Measurements from ENCODE around the gene TFF2. TPM values are rescaled to one million over a fixed set of nuclear protein-coding genes. Genes with fewer than 3 reads are reported as not detected.

Gene TFF2
- total and polyA plus RNA-seq, 2 of the 4 experiments (the other 2 are of a cell fraction): not detected

GRCh38 chr21:42370894-42371654, 20.3 kb upstream of the TFF2 start:
- WGBS, 2 experiments (ENCODE audit: extremely low coverage in 2 of 2, insufficient read length in 1 of 2): 53% methylated on average over 14 of the region's 18 CpGs; no CpG with 5 or more reads in 1 of the 2 experiments
- CTCF ChIA-PET: no interaction called here
- no peak for ATAC-seq (ENCODE audit: low read depth)

More at GRCh38 chr21:42370894-42371654, 20.3 kb upstream of the TFF2 start:
- no peak overlapping the region for H3K27ac ChIP-seq (ENCODE audit: insufficient read depth, low read length)
- dilution Hi-C loops (cut with HindIII; ENCODE audit: low sequenced_read_pairs, unreplicated experiment) (no loop called here), in situ Hi-C loops (cut with MboI; ENCODE audit: low sequenced_read_pairs) (no loop called here), intact Hi-C loops (cut with micrococcal nuclease) (no loop called here)
- H3K4me1 ChIP-seq (ENCODE audit: control insufficient read depth, insufficient read depth, low read length): no peaks in the 10 kb centered on the region
- H4K5ac ChIP-seq (ENCODE audit: low read depth, low read length): no peak overlapping the region
- POLR2A ChIA-PET (ENCODE audit: unreplicated experiment): no interaction called here
- H3K23ac ChIP-seq (ENCODE audit: low read depth, low read length): no peak overlapping the region
- no peak overlapping the region for H4K8ac ChIP-seq (ENCODE audit: low read depth in 2 of 2, low read length in 2 of 2)
- H3K18ac ChIP-seq (ENCODE audit: low read depth, low read length): no peak overlapping the region
- TF ChIP-seq NFE2L2 (IDR thresholded peaks at IDR 0.05; ENCODE audit: low read depth, low read length) (no peak), MAFK (IDR thresholded peaks at IDR 0.05; ENCODE audit: low read depth, low read length) (no peak), RFX5 (IDR thresholded peaks at IDR 0.05; ENCODE audit: low read depth, low read length) (no peak), CHD1 (IDR thresholded peaks at IDR 0.05; ENCODE audit: low read depth, low read length) (no peak), MXI1 (IDR thresholded peaks at IDR 0.05; ENCODE audit: borderline replicate concordance, low read depth, low read length) (no peak)
- H2AFZ ChIP-seq (replicated peaks; ENCODE audit: low read length, poor library complexity): no peak overlapping the region
- H3K9me3 ChIP-seq (ENCODE audit: control insufficient read depth, insufficient read depth, low read length): no peaks in the 10 kb centered on the region
- no peaks in the 10 kb centered on the region for H3K9me1 ChIP-seq (ENCODE audit: insufficient read depth, low read length)
- DNase-seq: no peak
- H3K56ac ChIP-seq (ENCODE audit: extremely low read depth, insufficient read depth, low read length): no peak overlapping the region
- peaks cover 17% of the 10 kb centered on the region; the same call in 1 of the 2 replicates for H3K27me3 ChIP-seq (ENCODE audit: control insufficient read depth, insufficient read depth, low read length)
- H3K4me3 ChIP-seq (ENCODE audit: insufficient read depth, low read depth, low read length): no peak overlapping the region
- BruUV-seq (replicated peaks): no TSS peak
- H2AK9ac ChIP-seq (replicated peaks; ENCODE audit: low read depth, low read length, poor library complexity): no peak overlapping the region
- no peak overlapping the region for H3K4ac ChIP-seq (ENCODE audit: low read depth, low read length)
- no peaks in the 10 kb centered on the region for H3K79me1 ChIP-seq (ENCODE audit: low read depth in 1 of 2, low read length in 2 of 2)
- no peaks in the 10 kb centered on the region for H4K20me1 ChIP-seq (ENCODE audit: insufficient read depth, low read length)
- H2AK5ac ChIP-seq (ENCODE audit: low read depth, low read length): no peak overlapping the region
- H3K36me3 ChIP-seq (ENCODE audit: control insufficient read depth, insufficient read depth, low read length): no peaks in the 10 kb centered on the region
- no peak overlapping the region for H2BK20ac ChIP-seq (ENCODE audit: low read depth, low read length)
- no peak overlapping the region for H2BK5ac ChIP-seq (ENCODE audit: low read depth, low read length, poor library complexity, severe bottlenecking)
- H3K14ac ChIP-seq (replicated peaks; ENCODE audit: low read depth, low read length): no peak overlapping the region
- H3K4me2 ChIP-seq (ENCODE audit: low read depth, low read length): no peak overlapping the region
- no peak overlapping the region for H2BK15ac ChIP-seq (ENCODE audit: low read depth, low read length)
- H2BK120ac ChIP-seq (ENCODE audit: low read depth, low read length): no peak overlapping the region
- no peak overlapping the region for H4K91ac ChIP-seq (ENCODE audit: insufficient read depth, low read depth, low read length)
- H3K9ac ChIP-seq (ENCODE audit: low read depth, low read length): no peak overlapping the region
